ENCODE results near the gene HAUS2. TPM values are rescaled to one million over a fixed set of nuclear protein-coding genes. Genes with fewer than 3 reads are reported as not detected.

Gene HAUS2
- total and polyA plus RNA-seq, 4 donors: 7.3 to 21.9 (median 15.3) TPM

DNA sequence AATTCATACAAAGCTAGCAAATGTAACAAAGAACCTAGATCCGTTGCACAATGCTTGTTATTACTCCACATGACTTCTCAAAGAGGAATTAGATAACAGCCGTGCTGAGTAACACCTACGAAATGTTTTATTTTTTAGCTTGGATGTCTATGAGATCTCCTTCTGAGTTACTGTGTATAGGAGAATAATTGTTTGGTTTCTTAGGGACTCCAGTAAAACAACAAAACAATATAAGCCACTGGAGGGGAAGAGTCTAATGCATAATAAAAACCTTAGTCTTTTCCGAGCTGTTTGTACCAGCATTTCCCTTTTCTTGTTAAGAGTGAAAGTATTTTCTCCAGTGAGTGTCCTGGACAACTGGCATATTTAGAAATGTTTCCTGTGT lies 37.6 kb upstream of the HAUS2 start:
- Histone ChIP-seq H3K4me1 (ENCODE audit: control insufficient read depth in 1 of 2, insufficient read depth in 2 of 2, low read length in 2 of 2) (no peaks in the 10 kb centered on the region), H3K27ac (ENCODE audit: low read depth in 1 of 2, low read length in 2 of 2) (peak overlapping the region in 1 of 2 donors; percentile 49), H3K36me3 (ENCODE audit: control insufficient read depth in 1 of 2, insufficient read depth in 2 of 2, low read length in 1 of 2) (peaks cover 0 to 2% of the 10 kb centered on the region in 2 donors), H3K9me3 (ENCODE audit: control insufficient read depth, low read length) (no peaks in the 10 kb centered on the region), H3K4me3 (ENCODE audit: low read length in 2 of 2) (no peak overlapping the region), H3K27me3 (ENCODE audit: control insufficient read depth in 1 of 2, insufficient read depth in 2 of 2, low read length in 1 of 2) (no peaks in the 10 kb centered on the region)
- intact Hi-C loops (cut with DNase I): no loop called here
- peak; percentile 61 for ATAC-seq (ENCODE audit: low FRiP score)
- DNase-seq: no peak
- 7% methylated on average over 4 of the region's 4 CpGs for WGBS, 2 donors

- Histone ChIP-seq H3K4me1 (ENCODE audit: control insufficient read depth in 1 of 2, insufficient read depth in 2 of 2, low read length in 2 of 2) (no peaks in the 10 kb centered on the region), H3K27ac (ENCODE audit: low read depth in 1 of 2, low read length in 2 of 2) (no peak overlapping the region), H3K9me3 (ENCODE audit: control insufficient read depth, low read length) (no peaks in the 10 kb centered on the region), H3K36me3 (ENCODE audit: control insufficient read depth in 1 of 2, insufficient read depth in 2 of 2, low read length in 1 of 2) (peaks cover 2 to 3% of the 10 kb centered on the region in 2 donors), H3K27me3 (ENCODE audit: control insufficient read depth in 1 of 2, insufficient read depth in 2 of 2, low read length in 1 of 2) (no peaks in the 10 kb centered on the region), H3K4me3 (ENCODE audit: low read length in 2 of 2) (no peak overlapping the region)
- intact Hi-C loops (cut with DNase I): no loop called here
- ATAC-seq (ENCODE audit: low FRiP score) (no peak), DNase-seq (no peak)
- WGBS, 2 donors: 68 to 90% methylated on average over 2 of the region's 2 CpGs
Observed at GRCh38 chr15:42523331-42523730, 25.3 kb upstream of the HAUS2 start.

DNA sequence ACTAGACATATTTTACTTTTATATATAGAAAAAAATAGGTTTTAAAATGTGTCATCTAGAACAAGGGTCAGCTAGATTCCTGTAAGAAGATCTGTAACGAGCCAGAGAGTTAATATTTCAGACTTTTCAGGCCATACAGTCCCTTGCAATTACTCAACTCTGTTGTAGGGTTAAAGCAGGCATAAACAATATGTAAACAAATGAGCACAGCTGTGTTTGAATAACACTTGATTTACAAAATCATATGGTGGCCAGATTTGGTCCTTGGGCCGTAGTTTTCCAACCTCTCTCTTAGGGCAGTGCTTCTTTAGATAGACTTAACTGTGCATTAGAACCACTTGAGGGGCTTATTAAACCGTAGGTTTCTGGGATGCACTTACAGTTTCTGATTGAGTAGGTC lies 19.7 kb upstream of the HAUS2 start:
- Histone ChIP-seq H3K27ac (ENCODE audit: low read depth in 1 of 2, low read length in 2 of 2) (no peak overlapping the region), H3K9me3 (ENCODE audit: control insufficient read depth, low read length) (no peaks in the 10 kb centered on the region), H3K4me3 (ENCODE audit: low read length in 2 of 2) (no peak overlapping the region), H3K27me3 (ENCODE audit: control insufficient read depth in 1 of 2, insufficient read depth in 2 of 2, low read length in 1 of 2) (no peaks in the 10 kb centered on the region), H3K36me3 (ENCODE audit: control insufficient read depth in 1 of 2, insufficient read depth in 2 of 2, low read length in 1 of 2) (peaks cover 6 to 7% of the 10 kb centered on the region in 2 donors), H3K4me1 (ENCODE audit: control insufficient read depth in 1 of 2, insufficient read depth in 2 of 2, low read length in 2 of 2) (no peaks in the 10 kb centered on the region)
- WGBS, 2 donors: 93 to 97% methylated on average over 3 of the region's 3 CpGs
- intact Hi-C loops (cut with DNase I): no loop called here
- DNase-seq (no peak), ATAC-seq (ENCODE audit: low FRiP score) (no peak)

DNA sequence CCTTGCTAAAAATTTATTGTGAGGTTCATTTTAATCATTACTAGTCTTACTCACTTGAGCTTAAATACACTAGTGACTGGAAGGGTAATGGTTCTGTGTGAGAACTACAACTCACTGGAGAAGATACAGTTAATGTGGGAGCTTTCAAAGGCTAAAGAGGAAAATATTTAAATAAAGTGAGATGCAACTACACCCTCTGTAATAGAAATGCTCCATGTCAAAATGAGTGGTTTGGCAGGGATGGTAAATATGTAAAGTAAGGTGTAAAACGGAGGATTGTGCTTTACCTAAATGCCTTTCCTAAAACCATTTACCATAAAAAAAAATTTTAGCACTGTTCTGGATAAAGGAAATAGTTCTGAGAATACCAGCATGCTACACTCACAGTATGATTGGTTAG lies 15.4 kb upstream of the HAUS2 start:
- ATAC-seq (ENCODE audit: low FRiP score) (no peak), DNase-seq (no peak)
- Histone ChIP-seq H3K36me3 (ENCODE audit: control insufficient read depth in 1 of 2, insufficient read depth in 2 of 2, low read length in 1 of 2) (peaks cover 3 to 7% of the 10 kb centered on the region in 2 donors), H3K9me3 (ENCODE audit: control insufficient read depth, low read length) (no peaks in the 10 kb centered on the region), H3K27me3 (ENCODE audit: control insufficient read depth in 1 of 2, insufficient read depth in 2 of 2, low read length in 1 of 2) (no peaks in the 10 kb centered on the region), H3K4me1 (ENCODE audit: control insufficient read depth in 1 of 2, insufficient read depth in 2 of 2, low read length in 2 of 2) (no peaks in the 10 kb centered on the region), H3K4me3 (ENCODE audit: low read length in 2 of 2) (no peak overlapping the region), H3K27ac (ENCODE audit: low read depth in 1 of 2, low read length in 2 of 2) (no peak overlapping the region)
- intact Hi-C loops (cut with DNase I): no loop called here
- WGBS, 2 donors: 89 to 94% methylated on average over 1 of the region's 1 CpG

- no peak overlapping the region for H3K27ac ChIP-seq (ENCODE audit: low read depth in 1 of 2, low read length in 2 of 2)
- intact Hi-C loops (cut with DNase I): loop anchor here (5.0 to 10.0 kb wide), 2 partner anchors 100 to 107 kb away; no protein-coding TSS in a partner anchor
- no peaks in the 10 kb centered on the region for H3K36me3 ChIP-seq (ENCODE audit: control insufficient read depth in 1 of 2, insufficient read depth in 2 of 2, low read length in 1 of 2)
- H3K9me3 ChIP-seq (ENCODE audit: control insufficient read depth, low read length): no peaks in the 10 kb centered on the region
- ATAC-seq (ENCODE audit: low FRiP score) (no peak), DNase-seq (no peak)
- H3K27me3 ChIP-seq (ENCODE audit: control insufficient read depth in 1 of 2, insufficient read depth in 2 of 2, low read length in 1 of 2): no peaks in the 10 kb centered on the region
- no peaks in the 10 kb centered on the region for H3K4me1 ChIP-seq (ENCODE audit: control insufficient read depth in 1 of 2, insufficient read depth in 2 of 2, low read length in 2 of 2)
- H3K4me3 ChIP-seq (ENCODE audit: low read length in 2 of 2): no peak overlapping the region
- WGBS, 2 donors: 88 to 91% methylated on average over 4 of the region's 4 CpGs
Observed at GRCh38 chr15:42544853-42545629, 3.6 kb upstream of the HAUS2 start.

DNA sequence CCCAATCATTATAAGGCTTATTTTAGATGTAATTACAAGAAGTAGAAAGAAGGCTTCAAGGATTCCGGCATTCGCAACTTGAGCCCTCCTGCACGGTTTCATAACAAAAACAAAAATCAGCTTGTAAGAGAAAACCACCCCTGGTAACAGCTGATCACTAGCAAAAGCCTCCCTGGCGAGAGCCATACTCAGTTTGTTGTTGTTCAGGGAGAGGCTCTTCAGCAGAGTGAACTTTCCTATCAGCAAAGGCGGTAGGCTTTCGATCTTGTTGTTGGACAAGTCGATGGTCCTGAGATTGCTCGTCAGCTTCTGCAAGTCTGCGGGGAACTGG lies 755 bp upstream of the HAUS2 start:
- H3K9me3 ChIP-seq (ENCODE audit: control insufficient read depth, low read length): no peaks in the 10 kb centered on the region
- no peaks in the 10 kb centered on the region for H3K27me3 ChIP-seq (ENCODE audit: control insufficient read depth in 1 of 2, insufficient read depth in 2 of 2, low read length in 1 of 2)
- ATAC-seq (ENCODE audit: low FRiP score) (peak; percentile 37), DNase-seq (no peak)
- intact Hi-C loops (cut with DNase I): loop anchor here (5.0 to 10.0 kb wide), 2 partner anchors 97 to 104 kb away; no protein-coding TSS in a partner anchor
- no peaks in the 10 kb centered on the region for H3K4me1 ChIP-seq (ENCODE audit: control insufficient read depth in 1 of 2, insufficient read depth in 2 of 2, low read length in 2 of 2)
- H3K36me3 ChIP-seq (ENCODE audit: control insufficient read depth in 1 of 2, insufficient read depth in 2 of 2, low read length in 1 of 2): no peaks in the 10 kb centered on the region
- peak overlapping the region; percentile 79 to 82 for H3K4me3 ChIP-seq (ENCODE audit: low read length in 2 of 2)
- peak overlapping the region in 1 of 2 donors; percentile 82 for H3K27ac ChIP-seq (ENCODE audit: low read depth in 1 of 2, low read length in 2 of 2)
- WGBS, 2 donors: 0 to 1% methylated on average over 9 of the region's 9 CpGs

GRCh38 chr15:42549032-42549491 lies 424 bp downstream of the HAUS2 start:
- DNase-seq (no peak), ATAC-seq (ENCODE audit: low FRiP score) (peak; percentile 60)
- Histone ChIP-seq H3K36me3 (ENCODE audit: control insufficient read depth in 1 of 2, insufficient read depth in 2 of 2, low read length in 1 of 2) (no peaks in the 10 kb centered on the region), H3K9me3 (ENCODE audit: control insufficient read depth, low read length) (no peaks in the 10 kb centered on the region), H3K4me1 (ENCODE audit: control insufficient read depth in 1 of 2, insufficient read depth in 2 of 2, low read length in 2 of 2) (no peaks in the 10 kb centered on the region), H3K4me3 (ENCODE audit: low read length in 2 of 2) (peak overlapping the region; percentile 79 to 82), H3K27ac (ENCODE audit: low read depth in 1 of 2, low read length in 2 of 2) (peak overlapping the region in 1 of 2 donors; percentile 82), H3K27me3 (ENCODE audit: control insufficient read depth in 1 of 2, insufficient read depth in 2 of 2, low read length in 1 of 2) (no peaks in the 10 kb centered on the region)
- WGBS, 2 donors: 0 to 1% methylated on average over 15 of the region's 15 CpGs
- intact Hi-C loops (cut with DNase I): loop anchor here (5.0 to 10.0 kb wide), 2 partner anchors 96 to 103 kb away; no protein-coding TSS in a partner anchor

DNA sequence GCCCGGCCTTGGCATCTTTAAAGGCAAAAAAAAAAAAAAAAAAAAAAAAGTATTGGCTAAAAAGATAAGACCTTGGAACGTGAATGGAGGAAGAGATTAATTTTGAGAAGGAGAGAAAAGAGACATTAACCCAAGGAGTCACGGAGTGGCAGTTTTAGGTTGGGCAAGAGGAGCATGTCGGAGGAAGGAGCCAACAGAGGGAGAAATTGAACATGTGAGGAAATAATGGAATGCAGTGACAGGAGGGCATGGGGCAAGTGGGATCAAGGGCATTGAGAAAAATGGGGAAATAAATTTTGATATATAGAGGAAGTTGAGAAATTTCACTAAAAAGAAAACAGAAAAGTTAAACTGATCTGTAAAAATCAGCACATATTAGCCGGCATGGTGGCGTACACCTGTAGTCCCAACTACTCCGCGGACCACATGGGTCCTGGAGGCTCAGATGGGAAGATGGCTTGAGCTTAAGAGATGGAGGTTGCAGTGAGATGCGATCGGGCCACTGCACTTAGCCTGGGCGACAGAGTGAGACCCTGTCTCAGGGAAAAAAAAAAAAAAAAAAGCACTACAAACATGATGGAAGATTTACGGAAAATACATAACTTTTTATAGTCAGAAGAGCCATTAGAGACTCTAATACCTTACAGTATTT lies 1.2 kb downstream of the HAUS2 start:
- H3K4me3 ChIP-seq (ENCODE audit: low read length in 2 of 2): no peak overlapping the region
- ATAC-seq (ENCODE audit: low FRiP score) (no peak), DNase-seq (no peak)
- H3K27me3 ChIP-seq (ENCODE audit: control insufficient read depth in 1 of 2, insufficient read depth in 2 of 2, low read length in 1 of 2): no peaks in the 10 kb centered on the region
- no peak overlapping the region for H3K27ac ChIP-seq (ENCODE audit: low read depth in 1 of 2, low read length in 2 of 2)
- intact Hi-C loops (cut with DNase I): loop anchor here (5.0 to 10.0 kb wide), 2 partner anchors 95 to 102 kb away; no protein-coding TSS in a partner anchor
- WGBS, 2 donors: 67 to 69% methylated on average over 12 of the region's 12 CpGs
- no peaks in the 10 kb centered on the region for H3K9me3 ChIP-seq (ENCODE audit: control insufficient read depth, low read length)
- H3K4me1 ChIP-seq (ENCODE audit: control insufficient read depth in 1 of 2, insufficient read depth in 2 of 2, low read length in 2 of 2): no peaks in the 10 kb centered on the region
- no peaks in the 10 kb centered on the region for H3K36me3 ChIP-seq (ENCODE audit: control insufficient read depth in 1 of 2, insufficient read depth in 2 of 2, low read length in 1 of 2)
